ENCODE measurements around the gene CCDC39. TPM values are rescaled to one million over a fixed set of nuclear protein-coding genes. Genes with fewer than 3 reads are reported as not detected.

CCDC39 gene
- total RNA-seq, 4 donors from 2014 or later, result 0.22 to 1.5 (median 0.67) TPM

DNA sequence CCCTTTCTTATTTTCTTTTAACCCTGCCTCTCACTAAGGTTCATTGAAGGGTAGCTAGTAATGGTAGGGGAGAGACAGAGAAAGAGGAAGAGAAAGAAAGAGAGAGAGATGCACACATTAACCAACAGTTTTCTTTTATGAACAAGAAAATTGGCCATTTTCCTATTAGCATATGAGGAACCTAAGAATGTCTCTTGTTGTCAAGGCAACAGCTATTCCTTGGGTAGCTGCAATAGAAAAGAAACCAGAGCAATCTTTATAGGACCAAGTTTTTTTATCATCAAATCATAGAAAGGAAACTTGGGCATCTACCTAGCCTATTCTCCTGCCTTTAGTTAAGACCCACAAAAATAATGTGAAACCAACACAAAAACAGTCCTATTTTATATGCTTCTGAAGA lies 15.0 kb upstream of the CCDC39 start:
- TF ChIP-seq, protein P1, sequence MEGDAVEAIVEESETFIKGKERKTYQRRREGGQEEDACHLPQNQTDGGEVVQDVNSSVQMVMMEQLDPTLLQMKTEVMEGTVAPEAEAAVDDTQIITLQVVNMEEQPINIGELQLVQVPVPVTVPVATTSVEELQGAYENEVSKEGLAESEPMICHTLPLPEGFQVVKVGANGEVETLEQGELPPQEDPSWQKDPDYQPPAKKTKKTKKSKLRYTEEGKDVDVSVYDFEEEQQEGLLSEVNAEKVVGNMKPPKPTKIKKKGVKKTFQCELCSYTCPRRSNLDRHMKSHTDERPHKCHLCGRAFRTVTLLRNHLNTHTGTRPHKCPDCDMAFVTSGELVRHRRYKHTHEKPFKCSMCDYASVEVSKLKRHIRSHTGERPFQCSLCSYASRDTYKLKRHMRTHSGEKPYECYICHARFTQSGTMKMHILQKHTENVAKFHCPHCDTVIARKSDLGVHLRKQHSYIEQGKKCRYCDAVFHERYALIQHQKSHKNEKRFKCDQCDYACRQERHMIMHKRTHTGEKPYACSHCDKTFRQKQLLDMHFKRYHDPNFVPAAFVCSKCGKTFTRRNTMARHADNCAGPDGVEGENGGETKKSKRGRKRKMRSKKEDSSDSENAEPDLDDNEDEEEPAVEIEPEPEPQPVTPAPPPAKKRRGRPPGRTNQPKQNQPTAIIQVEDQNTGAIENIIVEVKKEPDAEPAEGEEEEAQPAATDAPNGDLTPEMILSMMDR (IDR thresholded peaks at IDR 0.05; ENCODE audit: low read depth), result no peak

DNA sequence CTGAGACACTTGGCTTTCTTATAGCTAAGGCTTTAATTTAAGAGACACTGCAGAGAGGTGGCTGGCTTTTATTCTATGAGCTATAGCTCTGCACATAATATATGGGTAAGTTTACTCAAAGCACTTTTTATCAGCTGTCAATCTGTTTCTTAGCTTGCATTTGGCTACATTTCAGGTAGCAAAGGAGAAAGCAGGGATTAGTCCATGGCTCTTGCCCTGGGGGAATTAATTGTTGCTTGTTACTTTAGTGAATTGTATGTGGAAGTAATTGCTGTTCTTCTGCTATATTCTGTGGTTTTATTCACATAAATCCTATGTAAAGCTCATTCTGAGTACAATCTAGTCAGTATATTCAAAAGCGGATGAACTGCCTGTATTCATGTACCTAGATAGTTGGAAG lies 14.4 kb upstream of the CCDC39 start:
- TF ChIP-seq, protein P1 (IDR thresholded peaks at IDR 0.05; ENCODE audit: low read depth), result no peak

DNA sequence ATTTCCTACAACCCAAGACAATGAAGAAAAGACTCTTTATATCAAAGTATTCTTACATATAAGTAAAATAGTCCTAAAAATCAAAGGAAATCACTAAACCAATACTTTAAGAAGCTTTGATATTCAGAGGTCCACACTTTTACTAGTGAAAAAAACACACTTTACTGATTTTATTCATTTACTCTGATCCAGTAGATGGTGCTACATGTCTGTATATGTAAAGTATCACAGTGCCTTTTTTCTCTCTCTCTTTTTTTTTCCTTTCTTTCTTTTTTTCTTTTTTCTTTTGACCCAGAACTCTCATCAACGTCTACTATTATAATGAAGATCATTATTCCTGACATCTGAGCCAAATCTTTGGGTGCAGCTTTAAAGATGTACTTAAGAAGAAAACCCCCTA lies 10.8 kb upstream of the CCDC39 start:
- TF ChIP-seq, protein P1 (IDR thresholded peaks at IDR 0.05; ENCODE audit: low read depth), result no peak

DNA sequence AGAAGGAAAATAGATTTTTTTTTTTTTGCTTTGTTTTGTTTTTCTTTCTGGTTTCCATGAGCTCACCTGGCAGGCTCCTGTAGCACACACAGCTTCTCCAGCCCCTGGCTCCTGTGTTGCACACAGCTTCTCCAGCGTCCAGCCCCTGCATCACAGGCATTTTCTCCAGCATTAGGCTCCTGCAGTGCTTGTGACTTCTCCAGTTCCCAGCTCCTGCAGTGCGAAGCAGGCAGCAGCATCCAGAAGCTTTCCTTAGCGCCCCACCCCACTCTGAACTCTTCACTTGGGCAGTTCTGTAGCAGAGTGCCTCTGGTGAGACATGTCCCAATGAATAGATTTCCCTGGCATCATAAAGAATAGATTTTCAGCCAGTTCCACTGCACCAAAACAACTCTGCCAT lies 5.5 kb upstream of the CCDC39 start:
- TF ChIP-seq, protein P1 (IDR thresholded peaks at IDR 0.05; ENCODE audit: low read depth), result no peak

DNA sequence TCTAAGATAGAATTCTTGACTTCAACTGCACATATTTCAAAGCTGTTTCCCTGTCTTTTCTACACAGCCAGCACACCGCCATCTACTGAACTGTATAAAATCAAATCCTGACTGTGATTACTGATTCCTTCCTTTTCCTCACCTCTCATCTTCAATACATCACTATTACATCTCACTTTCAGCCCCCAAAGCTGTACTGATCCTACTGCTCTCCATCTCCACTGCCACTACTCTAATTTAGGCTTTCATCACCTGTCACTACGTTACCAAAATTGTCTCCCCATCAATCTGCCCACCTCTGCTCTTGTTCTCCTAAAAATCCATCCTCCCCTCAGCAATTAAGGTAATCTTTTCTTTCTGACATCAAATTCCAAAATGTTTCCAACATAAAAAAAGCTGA lies 4.5 kb upstream of the CCDC39 start:
- TF ChIP-seq, protein P1 (IDR thresholded peaks at IDR 0.05; ENCODE audit: low read depth), result no peak

DNA sequence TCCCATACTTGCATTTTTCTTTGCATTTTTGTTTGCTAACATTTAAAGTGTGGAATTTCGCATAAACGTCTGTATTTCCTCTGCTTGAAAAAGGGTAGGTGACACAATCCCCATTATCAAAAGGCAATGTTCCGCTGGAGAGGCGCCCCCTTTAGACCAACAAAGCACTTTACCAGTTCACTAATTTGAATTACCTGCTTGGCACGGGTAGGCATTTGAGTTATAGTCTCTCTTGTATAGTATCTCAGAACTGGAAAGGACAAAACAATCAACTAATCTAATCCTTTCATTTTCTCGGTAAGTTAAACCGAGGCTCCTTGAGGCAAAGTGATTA lies 775 bp upstream of the CCDC39 start:
- TF ChIP-seq, protein P1 (IDR thresholded peaks at IDR 0.05; ENCODE audit: low read depth), result no peak

DNA sequence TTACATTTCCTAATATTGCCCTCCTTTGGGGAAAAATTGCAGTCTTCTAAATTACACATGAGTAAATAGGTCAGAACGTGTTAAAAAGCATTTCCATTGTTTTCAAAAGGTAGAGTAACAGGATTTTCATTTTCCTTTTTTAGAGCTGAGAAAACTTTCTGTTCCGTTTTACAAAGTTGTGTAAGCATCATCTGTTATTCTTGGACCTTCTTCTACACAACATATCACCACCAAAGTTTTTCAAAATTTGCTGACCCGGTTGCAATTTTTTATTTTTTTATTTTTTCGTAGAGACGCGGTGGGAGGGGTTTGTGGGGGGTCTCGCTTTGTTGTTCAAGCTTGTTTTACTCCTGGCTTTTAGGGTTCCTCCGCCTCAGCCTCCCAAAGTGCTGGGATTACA lies 1.1 kb downstream of the CCDC39 start:
- TF ChIP-seq, protein P1 (IDR thresholded peaks at IDR 0.05; ENCODE audit: low read depth), result no peak

DNA sequence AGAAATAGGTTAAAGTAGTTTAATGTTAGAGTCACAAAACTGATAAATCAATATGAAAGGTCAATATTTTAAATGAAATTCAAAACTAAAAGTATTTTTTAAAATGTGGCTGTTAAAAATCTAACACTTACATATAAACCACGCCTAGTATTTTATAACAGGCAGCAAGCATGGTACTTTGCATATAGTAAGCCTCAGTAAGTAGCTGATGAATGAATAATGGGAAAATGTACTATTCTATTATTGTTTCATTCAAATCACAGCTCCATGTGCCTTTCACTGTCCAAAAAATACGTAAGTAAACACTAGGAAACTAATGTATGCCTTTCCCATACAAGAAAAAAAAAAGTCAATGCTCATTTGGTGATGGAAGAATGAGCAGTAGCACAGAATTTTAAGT lies 17.8 kb downstream of the CCDC39 start:
- TF ChIP-seq, protein P1 (IDR thresholded peaks at IDR 0.05; ENCODE audit: low read depth), result no peak

All from subcutaneous adipose tissue (tissue), 4 donors.